DOHH2 (cell line): ENCODE data around the gene SLC45A1.

Experiments used
- H3F3A ChIP-seq: fragments of 200-600 bp; sonication (generic), shearing (Covaris generic); 2 replicates; pipeline ENCODE4 v1.6.0; 2016; ENCODE audit warnings: antibody characterized with exemption, mild to moderate bottlenecking; ENCODE audit not compliant: control insufficient read depth, insufficient read depth
- H3K27ac ChIP-seq: fragments of 200-600 bp; sonication (generic); 2 replicates; pipeline ENCODE4 v1.5.1; 2014; ENCODE audit warnings: low read depth, mild to moderate bottlenecking, low read length, moderate library complexity
- H3K27me3 ChIP-seq: fragments of 200-600 bp; sonication (generic); 2 replicates; pipeline ENCODE4 v1.6.1; 2014; ENCODE audit warnings: mild to moderate bottlenecking, low read length, mixed read lengths; ENCODE audit not compliant: control insufficient read depth
- H3K36me3 ChIP-seq: fragments of 200-600 bp; sonication (generic); 2 replicates; pipeline ENCODE4 v1.6.1; 2014; ENCODE audit warnings: mild to moderate bottlenecking, low read length, moderate library complexity, mixed read lengths; ENCODE audit not compliant: control insufficient read depth
- H3K4me1 ChIP-seq: fragments of 200-600 bp; sonication (generic); 2 replicates; pipeline ENCODE4 v1.6.1; 2014; ENCODE audit warnings: mild to moderate bottlenecking, low read length, mixed read lengths; ENCODE audit not compliant: control insufficient read depth
- H3K4me2 ChIP-seq: fragments of 200-600 bp; sonication (generic); 2 replicates; pipeline ENCODE4 v1.6.0; 2014; ENCODE audit warnings: mild to moderate bottlenecking, low read length, moderate library complexity
- H3K4me3 ChIP-seq: fragments of 200-600 bp; sonication (generic); 2 replicates; pipeline ENCODE4 v1.5.1; 2014; ENCODE audit warnings: mild to moderate bottlenecking, low read length, mixed read lengths
- H3K79me2 ChIP-seq: fragments of 200-600 bp; sonication (generic); 2 replicates; pipeline ENCODE4 v1.6.1; 2014; ENCODE audit warnings: mild to moderate bottlenecking, low read length, mixed read lengths; ENCODE audit not compliant: control insufficient read depth
- H3K9me2 ChIP-seq: fragments of 200-600 bp; sonication (generic); replicated peaks from 2 replicates; pipeline ENCODE4 v1.6.1; 2014; ENCODE audit warnings: mild to moderate bottlenecking, low read length, mixed read lengths; ENCODE audit not compliant: control insufficient read depth
- H3K9me3 ChIP-seq: fragments of 200-600 bp; sonication (generic); 2 replicates; pipeline ENCODE4 v1.6.1; 2014; ENCODE audit warnings: antibody characterized with exemption, low read length, mixed read lengths; ENCODE audit not compliant: control insufficient read depth, insufficient read depth
- H4K20me1 ChIP-seq: fragments of 200-600 bp; sonication (generic); 2 replicates; pipeline ENCODE4 v1.6.0; 2014; ENCODE audit warnings: low read depth, mild to moderate bottlenecking, antibody characterized with exemption, low read length, moderate library complexity; ENCODE audit not compliant: control insufficient read depth, insufficient read depth
- EZH2phosphoT487 ChIP-seq: fragments of 200-600 bp; sonication (generic); IDR thresholded peaks from 2 replicates; pipeline ENCODE4 v1.6.1; 2017; ENCODE audit warnings: borderline replicate concordance, mild to moderate bottlenecking, antibody characterized with exemption, low read length, moderate library complexity, mixed read lengths
- TF ChIP-seq, protein P1 (sequence below): fragments of 200-600 bp; sonication (generic); IDR thresholded peaks from one replicate; pipeline ENCODE4 v1.5.1; 2014; ENCODE audit warnings: antibody characterized with exemption, mild to moderate bottlenecking, low read depth, low read length; ENCODE audit not compliant: poor library complexity, severe bottlenecking

The SLC45A1 gene

DNA sequence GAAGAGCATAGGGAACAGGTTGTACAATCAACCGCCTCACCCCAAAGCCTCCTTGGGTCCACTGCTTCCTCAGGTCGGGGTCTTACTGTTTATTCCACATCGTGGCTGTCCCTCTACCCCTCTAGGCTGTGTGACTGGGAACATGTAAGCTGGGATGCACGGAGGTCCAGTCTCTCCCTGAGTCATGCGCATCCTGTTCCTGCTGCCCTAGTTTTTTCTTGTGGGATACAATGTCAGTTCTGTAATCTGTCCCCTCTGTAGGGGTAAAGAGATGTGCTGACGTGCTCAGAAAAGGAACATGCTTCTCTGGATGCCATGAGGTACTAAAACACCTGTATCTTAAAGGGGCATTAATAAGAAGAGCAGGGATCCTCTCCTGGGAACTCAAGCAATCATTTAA, 66.2 kb downstream of the SLC45A1 start:
- H3K4me3 ChIP-seq: no peak overlapping the region
- H4K20me1 ChIP-seq: peaks cover 15% of the 10 kb centered on the region
- no peaks in the 10 kb centered on the region for H3K4me1 ChIP-seq
- 0 out of 2 replicates have a peak, but pooled peaks cover 3% of the 10 kb centered on the region for H3F3A ChIP-seq
- H3K9me2 ChIP-seq: no peaks in the 10 kb centered on the region
- no peak overlapping the region for H3K27ac ChIP-seq
- H3K36me3 ChIP-seq: peaks cover 73% of the 10 kb centered on the region
- peaks cover 93% of the 10 kb centered on the region for H3K79me2 ChIP-seq
- TF ChIP-seq, protein P1, sequence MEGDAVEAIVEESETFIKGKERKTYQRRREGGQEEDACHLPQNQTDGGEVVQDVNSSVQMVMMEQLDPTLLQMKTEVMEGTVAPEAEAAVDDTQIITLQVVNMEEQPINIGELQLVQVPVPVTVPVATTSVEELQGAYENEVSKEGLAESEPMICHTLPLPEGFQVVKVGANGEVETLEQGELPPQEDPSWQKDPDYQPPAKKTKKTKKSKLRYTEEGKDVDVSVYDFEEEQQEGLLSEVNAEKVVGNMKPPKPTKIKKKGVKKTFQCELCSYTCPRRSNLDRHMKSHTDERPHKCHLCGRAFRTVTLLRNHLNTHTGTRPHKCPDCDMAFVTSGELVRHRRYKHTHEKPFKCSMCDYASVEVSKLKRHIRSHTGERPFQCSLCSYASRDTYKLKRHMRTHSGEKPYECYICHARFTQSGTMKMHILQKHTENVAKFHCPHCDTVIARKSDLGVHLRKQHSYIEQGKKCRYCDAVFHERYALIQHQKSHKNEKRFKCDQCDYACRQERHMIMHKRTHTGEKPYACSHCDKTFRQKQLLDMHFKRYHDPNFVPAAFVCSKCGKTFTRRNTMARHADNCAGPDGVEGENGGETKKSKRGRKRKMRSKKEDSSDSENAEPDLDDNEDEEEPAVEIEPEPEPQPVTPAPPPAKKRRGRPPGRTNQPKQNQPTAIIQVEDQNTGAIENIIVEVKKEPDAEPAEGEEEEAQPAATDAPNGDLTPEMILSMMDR: no peak
- no peak for TF ChIP-seq EZH2phosphoT487
- no peak overlapping the region for H3K4me2 ChIP-seq
- H3K9me3 ChIP-seq: no peaks in the 10 kb centered on the region
- H3K27me3 ChIP-seq: no peaks in the 10 kb centered on the region

DNA sequence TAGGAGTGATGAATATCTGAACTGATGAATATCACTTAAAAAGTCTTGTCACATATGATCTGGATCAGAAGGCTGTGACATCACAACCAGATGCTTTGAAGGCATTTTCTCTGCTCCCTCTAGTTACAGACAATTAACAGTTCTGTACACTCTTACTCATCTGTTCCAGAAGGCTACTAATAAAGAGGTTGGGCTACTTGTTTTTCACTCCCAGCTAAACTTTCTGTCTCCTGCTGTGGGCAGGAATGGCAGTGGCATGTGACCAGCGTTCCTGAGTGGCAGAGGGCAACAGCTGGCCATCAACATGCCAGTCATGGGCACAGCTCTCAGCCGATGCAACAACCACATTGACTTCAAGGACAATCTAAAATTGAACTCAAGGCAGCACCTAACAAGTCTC, 66.7 kb downstream of the SLC45A1 start:
- no peak overlapping the region for H3K27ac ChIP-seq

DNA sequence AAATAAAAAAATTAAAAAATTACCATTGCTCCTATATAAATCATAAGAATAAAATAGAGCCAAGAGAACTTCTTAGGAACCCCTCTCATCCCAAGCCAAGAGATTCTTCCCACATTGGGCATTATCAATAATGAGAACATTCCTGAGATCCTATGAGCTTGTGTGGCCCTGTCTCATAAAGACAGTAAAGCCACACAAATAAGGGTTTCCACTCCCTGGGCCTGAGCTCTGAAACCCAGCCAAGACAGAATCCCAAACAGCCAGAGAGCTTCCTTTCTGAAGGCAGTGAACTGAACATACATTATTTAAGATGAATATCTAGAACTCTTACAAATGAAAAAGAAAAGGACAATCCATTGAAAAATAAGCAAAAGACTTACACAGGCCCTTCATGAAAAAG, 68.3 kb downstream of the SLC45A1 start:
- Histone ChIP-seq H3K4me3 (no peak overlapping the region), H3K9me2 (no peaks in the 10 kb centered on the region), H3K4me2 (no peak overlapping the region), H3K79me2 (peaks cover 92% of the 10 kb centered on the region), H3F3A (0 out of 2 replicates have a peak, but pooled peaks cover 3% of the 10 kb centered on the region), H3K36me3 (peaks cover 74% of the 10 kb centered on the region), H3K27me3 (no peaks in the 10 kb centered on the region), H3K27ac (no peak overlapping the region), H3K4me1 (0 out of 2 replicates have a peak, but pooled peaks cover 3% of the 10 kb centered on the region), H3K9me3 (no peaks in the 10 kb centered on the region), H4K20me1 (peaks cover 15% of the 10 kb centered on the region)
- no peak for TF ChIP-seq EZH2phosphoT487
- TF ChIP-seq, protein P1: no peak

More for the DNA sequence above, 66.7 kb downstream of the SLC45A1 start:
- no peak for TF ChIP-seq EZH2phosphoT487
- TF ChIP-seq, protein P1: no peak
- H3K4me1 ChIP-seq: no peaks in the 10 kb centered on the region
- H3K36me3 ChIP-seq: peaks cover 73% of the 10 kb centered on the region
- no peak overlapping the region for H3K4me3 ChIP-seq
- H3K9me2 ChIP-seq: no peaks in the 10 kb centered on the region
- peaks cover 93% of the 10 kb centered on the region for H3K79me2 ChIP-seq
- H3F3A ChIP-seq: 0 out of 2 replicates have a peak, but pooled peaks cover 3% of the 10 kb centered on the region
- no peaks in the 10 kb centered on the region for H3K27me3 ChIP-seq
- H3K9me3 ChIP-seq: no peaks in the 10 kb centered on the region
- peaks cover 15% of the 10 kb centered on the region for H4K20me1 ChIP-seq
- no peak overlapping the region for H3K4me2 ChIP-seq
